Fibroblast of skin of back (primary cell): Measurements from ENCODE around the gene KLHL25.

Experiments
- DNase-seq: peaks from one replicate; pipeline ENCODE4 v3.0.0-alpha.2; 2013

KLHL25 gene

DNA sequence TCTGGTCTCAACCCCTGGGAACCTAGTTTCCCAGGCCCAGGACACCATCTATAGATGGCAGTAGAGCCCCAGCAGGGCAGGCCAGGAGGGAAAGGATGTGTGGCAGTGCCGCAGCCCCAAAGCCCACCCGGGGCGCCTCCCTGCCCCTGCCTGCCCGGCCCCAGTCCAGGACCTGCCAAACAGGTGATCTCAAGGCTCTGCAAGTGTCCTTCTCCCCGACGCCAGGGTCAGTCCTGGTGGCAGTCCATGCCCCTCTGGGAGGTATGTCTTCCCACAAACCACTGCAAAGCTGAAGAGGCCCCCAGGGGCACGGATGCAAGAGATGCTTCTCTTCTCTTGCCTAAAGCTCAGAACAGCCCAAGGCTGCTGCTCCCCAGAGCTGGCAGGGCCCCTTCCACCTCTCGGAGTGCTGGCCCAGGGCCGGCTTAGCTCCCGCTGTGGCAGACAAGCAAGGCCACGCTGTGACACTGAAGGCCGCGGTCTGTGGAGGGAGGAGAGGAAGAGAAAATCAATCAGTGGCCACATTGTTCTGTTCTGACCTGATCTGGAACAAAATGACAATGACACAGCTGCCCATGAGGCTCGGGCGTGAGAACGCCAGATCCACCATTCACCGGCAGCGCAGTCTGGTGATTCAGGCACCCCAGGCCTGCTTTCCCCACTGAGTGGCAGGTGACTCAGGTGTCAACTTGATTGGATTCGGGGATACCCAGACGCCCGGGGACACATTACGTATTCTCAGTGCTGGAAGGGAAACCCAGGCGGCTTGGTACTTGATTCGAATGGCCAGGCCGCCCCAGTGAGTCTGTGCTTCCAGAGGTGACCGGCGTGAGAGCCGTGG lies 34.0 kb downstream of the KLHL25 start:
- DNase-seq: no peak

DNA sequence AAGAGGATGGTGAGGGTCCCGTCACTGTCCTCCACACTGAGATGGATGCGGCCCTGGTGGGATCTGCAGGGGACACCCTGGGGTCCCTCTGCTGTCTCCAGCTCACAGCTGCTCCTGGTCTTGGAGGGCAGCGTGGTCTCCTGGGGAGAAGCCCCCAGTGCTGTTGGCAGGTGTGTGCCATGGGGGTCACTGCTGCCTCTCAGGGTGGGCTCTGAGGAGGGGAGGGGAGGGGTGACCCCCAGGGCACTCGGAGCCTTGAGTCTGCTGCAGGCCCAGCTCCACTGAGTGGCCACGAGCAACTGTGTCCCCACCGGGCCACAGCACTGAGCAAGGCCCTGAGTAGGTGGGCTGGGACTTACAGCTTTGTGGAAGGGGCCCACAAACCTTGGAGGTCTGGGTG lies 34.7 kb downstream of the KLHL25 start:
- DNase-seq: no peak

GRCh38 chr15:85759376-85759775 lies 35.3 kb downstream of the KLHL25 start:
- no peak for DNase-seq

DNA sequence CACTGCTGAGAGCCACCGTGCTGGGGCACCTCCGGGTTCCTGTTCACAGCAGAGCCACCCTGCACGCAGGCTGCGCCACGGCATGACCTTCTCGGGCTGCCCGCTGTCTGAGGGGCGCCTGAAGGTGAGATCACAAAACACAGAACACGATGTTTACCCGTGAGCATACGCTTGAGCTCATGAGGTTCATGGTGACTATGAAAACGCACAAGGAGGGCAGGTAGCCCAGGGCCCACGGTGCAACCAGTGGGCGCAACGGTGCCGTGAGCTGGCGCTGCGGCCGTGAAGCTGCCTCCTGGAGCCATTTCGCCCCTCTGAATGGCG lies 36.1 kb downstream of the KLHL25 start:
- no peak for DNase-seq

DNA sequence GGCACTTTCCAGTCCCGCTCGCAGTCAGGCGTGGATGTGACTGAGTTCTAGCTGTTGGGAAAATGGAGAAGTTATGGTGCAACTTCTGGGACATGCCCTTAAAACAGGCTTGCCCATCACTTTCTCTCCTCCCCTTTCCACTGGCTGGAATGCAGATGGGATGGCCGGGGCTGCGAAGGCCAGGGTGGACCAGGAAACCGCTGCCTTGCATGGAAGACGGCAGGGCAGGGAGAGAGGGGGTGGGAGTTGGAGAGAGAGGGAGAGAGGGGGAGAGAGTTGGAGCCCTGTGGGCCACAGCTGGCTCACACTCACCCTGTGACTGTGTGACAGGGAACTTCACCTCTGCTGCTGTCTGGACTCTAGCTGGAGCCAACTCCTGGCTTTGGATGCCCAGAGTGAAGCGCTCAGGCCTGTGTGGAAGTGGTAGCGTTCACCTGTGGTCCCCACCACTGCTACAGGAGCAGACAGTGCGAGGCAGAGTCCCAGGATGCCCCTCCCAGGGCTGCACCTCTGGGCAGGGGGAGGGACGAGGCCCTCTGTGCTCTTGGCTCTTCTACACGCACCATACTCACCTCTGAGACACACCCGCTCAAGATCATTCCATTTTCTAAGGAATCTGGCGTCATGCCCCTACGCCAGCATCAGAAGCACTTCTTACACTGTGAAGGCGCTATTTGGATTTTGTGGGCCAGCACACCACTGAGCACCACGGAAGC lies 36.6 kb downstream of the KLHL25 start:
- DNase-seq: no peak

DNA sequence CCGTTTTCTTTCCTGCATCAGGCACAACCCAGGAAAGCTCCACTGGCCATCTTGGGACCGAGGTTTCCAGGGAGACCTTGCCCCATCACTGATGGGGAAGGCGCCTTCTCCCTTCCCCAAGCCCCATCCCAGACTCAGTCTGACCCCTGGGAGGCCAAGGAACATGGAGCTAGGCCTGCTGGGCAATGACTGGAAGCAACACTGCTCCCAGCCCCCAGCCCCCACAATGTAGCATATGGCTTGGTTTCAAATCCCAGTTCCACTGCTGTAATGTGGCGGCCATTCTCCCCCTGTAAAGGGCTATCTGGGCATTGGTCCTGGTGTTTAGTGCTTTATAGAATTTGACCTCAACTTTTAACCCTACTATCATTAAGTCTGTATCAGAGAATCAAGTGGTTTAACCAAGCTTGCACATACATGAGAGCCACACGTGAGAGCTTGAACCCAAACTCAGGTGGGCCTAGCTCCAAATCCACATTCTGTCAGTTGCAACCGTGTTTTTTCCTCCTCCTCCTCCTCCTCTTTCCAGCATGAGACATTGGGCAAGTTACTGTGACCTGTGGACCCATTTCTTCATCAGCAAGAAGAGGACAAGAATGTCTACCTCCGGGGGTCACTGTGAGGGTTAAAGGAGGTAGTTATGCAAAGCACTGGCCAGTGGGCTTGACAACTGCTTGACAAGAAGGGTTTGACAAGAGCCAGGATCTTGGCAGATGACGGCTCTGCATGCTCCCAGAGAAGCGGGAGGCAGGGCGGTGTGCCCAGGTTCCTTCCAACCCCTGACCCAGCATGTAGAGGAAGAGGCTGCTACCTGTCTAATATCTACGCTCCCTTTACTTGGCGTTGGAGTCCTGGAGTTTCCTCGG lies 37.4 kb downstream of the KLHL25 start:
- no peak for DNase-seq

GRCh38 chr15:85756411-85757072 lies 38.2 kb downstream of the KLHL25 start:
- DNase-seq: no peak

- no peak for DNase-seq
These were observed 38.8 kb downstream of the KLHL25 start for GRCh38 chr15:85755942-85756341.

DNA sequence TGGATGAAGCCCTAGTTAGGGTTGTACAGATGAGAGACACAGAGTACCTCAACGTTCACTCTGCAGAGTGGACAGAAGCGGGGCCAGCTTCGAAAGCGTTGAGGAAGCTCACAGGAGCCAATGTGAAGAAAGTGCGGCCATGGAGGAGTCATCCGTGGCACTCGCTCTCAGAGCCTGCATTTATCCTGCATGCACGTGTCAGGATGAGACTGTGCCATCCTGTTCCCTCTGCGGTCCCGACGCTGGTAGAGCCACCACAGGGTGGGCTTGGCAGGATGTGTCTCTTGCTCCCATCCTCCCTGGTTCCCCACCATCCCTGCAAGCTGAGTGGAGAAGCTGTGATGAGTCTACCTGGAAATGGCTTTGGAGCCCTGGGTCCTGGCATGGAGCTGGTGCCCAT lies 39.3 kb downstream of the KLHL25 start:
- no peak for DNase-seq

DNA sequence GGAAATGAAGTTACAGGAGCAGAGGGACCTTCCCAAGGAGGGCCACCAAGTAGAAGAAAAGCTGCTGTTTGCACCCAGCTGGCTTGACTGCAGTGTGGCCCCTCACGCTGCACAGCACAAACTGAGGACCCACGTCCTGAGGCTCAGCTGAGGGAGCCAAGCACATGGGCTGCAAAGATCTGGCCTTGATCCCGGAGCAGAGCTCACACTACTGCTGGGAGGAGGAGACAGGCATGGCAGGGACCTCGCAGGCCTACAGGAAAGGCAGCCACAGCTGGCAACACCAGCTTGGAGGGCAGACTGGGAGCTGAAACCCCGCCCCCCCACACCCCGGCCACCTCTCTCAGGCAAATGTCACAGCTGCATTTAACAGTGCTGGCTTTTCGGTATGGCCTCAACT lies 39.7 kb downstream of the KLHL25 start:
- no peak for DNase-seq

- DNase-seq: no peak
These were observed 40.8 kb downstream of the KLHL25 start for GRCh38 chr15:85753791-85754452.

- no peak for DNase-seq
These were observed 41.5 kb downstream of the KLHL25 start for GRCh38 chr15:85753261-85753660.

DNA sequence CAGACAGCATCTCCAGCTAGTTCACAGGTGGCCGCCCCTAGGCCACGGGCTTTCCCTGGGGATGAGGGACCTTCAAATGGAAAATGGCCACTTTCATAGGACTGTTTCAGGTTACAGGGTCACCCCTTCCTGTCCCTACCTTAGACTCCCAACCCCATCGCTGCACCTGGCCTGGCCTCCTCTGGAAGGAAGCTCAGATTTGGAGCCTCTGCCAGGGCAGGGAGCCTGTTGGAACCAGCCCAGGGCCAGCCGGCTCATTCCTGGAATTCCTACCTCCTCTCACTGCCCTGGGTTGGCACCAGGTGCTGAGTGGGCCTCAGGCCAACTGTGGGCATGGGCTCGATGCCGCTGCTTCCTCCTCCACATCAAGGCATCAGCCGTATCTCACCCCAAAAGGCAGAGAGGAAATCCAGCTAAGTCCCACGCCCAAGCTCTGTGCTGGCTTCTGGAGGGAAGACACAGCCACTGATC lies 42.2 kb downstream of the KLHL25 start:
- no peak for DNase-seq

- DNase-seq: no peak
These were observed 42.6 kb downstream of the KLHL25 start for GRCh38 chr15:85752124-85752475.

DNA sequence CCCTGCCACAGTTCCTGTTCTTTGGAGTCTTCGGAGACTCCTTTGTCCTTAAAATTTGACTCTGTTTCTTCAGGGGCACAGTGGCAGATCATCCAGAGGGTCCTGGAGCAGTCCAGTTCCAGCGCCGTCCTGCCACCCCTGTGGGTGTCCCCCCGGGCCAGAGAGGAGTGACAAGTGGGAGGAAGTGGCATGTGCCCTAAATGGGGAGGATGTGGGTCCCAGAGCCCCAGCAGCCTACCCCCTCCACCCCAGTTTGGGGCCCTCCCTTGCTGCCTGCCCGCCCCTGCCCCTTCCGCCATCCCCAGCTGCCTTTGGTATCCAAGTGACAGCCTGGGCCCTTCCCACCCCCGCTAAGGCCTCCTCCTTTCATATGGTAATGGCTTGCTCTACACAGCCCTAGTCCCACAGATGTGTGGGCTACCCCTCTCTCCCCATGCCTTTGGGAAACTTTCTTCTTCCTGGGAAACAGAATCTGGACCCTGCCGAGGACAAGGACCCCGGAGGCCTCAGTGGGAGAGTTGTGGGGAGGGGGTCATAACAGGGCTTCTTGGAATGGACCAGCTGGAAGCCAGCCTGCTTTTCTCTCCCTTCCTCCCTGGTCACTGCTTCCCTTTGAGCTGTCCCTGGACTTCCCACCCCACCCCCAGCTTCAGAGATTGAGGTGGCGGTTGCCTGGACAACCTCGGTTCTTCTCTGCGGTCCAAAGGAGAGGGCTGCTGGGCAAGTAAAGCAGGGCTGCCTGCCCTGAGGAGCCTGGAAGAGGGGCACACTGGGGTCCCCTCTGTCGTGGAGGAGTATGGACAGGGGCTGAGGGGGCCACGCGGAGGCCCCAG lies 43.2 kb downstream of the KLHL25 start:
- no peak for DNase-seq

DNA sequence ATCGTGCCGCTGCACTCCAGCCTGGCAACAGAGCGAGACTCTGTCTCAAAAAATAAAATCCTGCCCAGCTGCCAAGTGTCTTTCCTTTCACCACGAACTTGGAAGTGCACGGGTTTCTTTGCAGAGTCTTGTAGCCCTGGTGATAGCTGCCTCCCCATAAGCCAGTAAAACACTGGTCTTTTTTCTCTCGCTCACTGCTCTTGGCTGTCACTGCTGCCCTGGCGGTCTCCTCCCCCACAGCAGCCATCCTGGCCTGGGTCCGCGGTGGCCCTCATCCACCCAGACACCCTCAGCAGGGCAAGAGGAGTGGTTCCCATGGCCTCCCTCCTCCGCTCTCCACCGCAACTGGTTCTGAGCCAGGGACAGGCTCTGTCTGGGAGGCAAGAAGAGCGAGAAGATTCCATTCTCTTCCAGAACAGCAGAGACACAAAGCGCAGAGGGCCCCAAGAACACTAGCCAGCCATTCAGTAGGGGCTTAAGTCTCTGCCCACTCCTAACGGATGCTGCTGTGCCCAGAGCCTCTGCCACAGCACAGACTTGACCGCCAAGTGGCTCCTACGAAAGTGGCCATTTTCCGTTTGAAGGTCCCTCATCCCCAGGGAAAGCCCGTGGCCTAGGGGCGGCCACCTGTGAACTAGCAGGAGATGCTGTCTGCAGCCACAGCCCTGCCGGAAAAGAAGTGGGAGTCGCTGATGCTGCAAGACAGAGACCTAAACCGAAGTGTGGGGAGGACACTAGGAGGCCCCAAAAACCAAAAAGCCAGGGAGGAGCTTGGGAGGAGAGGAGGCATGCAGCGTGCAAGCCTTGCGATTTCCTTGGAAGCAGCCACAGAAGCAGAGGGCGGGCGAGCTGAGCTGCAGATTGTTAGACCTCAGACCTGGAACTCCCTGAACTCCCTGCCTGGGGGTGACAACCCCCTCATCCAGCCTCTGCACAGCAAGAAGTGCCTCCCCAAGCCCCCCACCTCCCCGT lies 44.1 kb downstream of the KLHL25 start:
- no peak for DNase-seq

- peak; percentile 25 for DNase-seq
These were observed 45.2 kb downstream of the KLHL25 start for GRCh38 chr15:85749261-85750151.

DNA sequence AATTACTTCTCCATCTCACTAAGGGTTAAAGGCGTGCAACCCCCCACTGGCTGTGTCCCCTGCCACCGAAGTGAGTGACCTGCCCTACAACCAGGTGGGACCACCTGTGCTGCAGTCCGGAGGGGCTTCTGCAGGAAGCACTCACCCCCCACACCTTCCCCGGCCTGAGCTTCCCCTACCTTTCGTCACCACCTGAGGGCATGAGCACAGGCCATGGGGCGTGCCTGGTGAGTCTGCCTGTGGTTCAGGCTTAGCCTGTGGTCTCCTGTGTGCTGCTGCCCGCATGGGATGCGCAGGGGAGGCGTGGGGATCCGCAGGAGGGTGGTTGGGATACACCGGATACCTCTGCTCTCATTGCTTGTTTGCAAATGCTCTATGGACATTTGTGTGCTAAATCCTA lies 46.0 kb downstream of the KLHL25 start:
- no peak for DNase-seq

DNA sequence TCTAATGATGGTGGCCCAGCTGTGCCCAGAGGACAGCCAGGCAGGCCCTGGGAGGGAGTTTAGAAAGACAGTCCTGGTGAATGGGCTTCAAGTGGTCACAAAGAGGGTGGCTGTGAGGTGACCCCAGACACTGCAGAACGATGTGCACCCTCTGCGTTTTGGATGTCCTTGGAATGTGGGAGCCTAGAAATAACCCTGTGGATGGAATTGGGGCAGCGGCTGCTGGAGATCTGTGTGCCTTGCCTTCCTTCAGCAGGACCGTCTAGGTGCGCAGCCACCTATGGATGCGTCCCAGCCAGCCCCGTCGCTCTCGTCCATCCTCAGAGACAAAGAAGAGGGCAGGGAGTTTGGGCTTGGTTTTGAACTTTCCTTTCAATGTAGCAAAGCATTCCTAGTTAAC lies 46.5 kb downstream of the KLHL25 start:
- no peak for DNase-seq
